ENCODE data around the gene CNFN. TPM values are rescaled to one million over a fixed set of nuclear protein-coding genes. Genes with fewer than 3 reads are reported as not detected.
A peak's percentile ranks its signal among the peaks of the same experiment; 100 is the strongest.

Gene CNFN
- polyA plus RNA-seq, 3 donors from 2014 or later: 3.3 to 7.1 TPM; not detected in 1

GRCh38 chr19:42378225-42379215 is 11.6 kb downstream of the CNFN start:
- Mint-ChIP-seq H3K4me1 (no peaks in the 10 kb centered on the region), H3K27me3 (ENCODE audit: low read depth in 3 of 3) (peaks cover 0 to 24% (median 2%) of the 10 kb centered on the region in 3 donors), H3K4me3 (no peak overlapping the region), H3K9me3 (no peaks in the 10 kb centered on the region), H3K36me3 (peaks cover 0 to 7% (median 5%) of the 10 kb centered on the region in 3 donors), H3K27ac (peak overlapping the region in 1 of 6 donors; percentile 71)
- no peak for DNase-seq

GRCh38 chr19:42376177-42376555 is 13.9 kb downstream of the CNFN start:
- peaks cover 0 to 7% (median 2%) of the 10 kb centered on the region in 3 donors for H3K27me3 Mint-ChIP-seq (ENCODE audit: low read depth in 3 of 3)

GRCh38 chr19:42375415-42376176 is 14.5 kb downstream of the CNFN start:
- DNase-seq: no peak
- Mint-ChIP-seq H3K4me1 (no peaks in the 10 kb centered on the region), H3K36me3 (peaks cover 5 to 7% (median 5%) of the 10 kb centered on the region in 3 donors), H3K27ac (no peak overlapping the region), H3K27me3 (ENCODE audit: low read depth in 3 of 3) (peaks cover 0 to 3% (median 0%) of the 10 kb centered on the region in 3 donors), H3K4me3 (no peak overlapping the region), H3K9me3 (no peaks in the 10 kb centered on the region)

More at GRCh38 chr19:42376177-42376555, 13.9 kb downstream of the CNFN start:
- peaks cover 5 to 7% (median 5%) of the 10 kb centered on the region in 3 donors for H3K36me3 Mint-ChIP-seq
- H3K4me3 Mint-ChIP-seq: no peak overlapping the region
- no peaks in the 10 kb centered on the region for H3K4me1 Mint-ChIP-seq
- DNase-seq: no peak
- no peak overlapping the region for H3K27ac Mint-ChIP-seq
- no peaks in the 10 kb centered on the region for H3K9me3 Mint-ChIP-seq

- H3K4me1 Mint-ChIP-seq: no peaks in the 10 kb centered on the region
- H3K9me3 Mint-ChIP-seq: no peaks in the 10 kb centered on the region
- no peak overlapping the region for H3K27ac Mint-ChIP-seq
- no peaks in the 10 kb centered on the region for H3K27me3 Mint-ChIP-seq (ENCODE audit: low read depth in 3 of 3)
- DNase-seq: no peak
- H3K36me3 Mint-ChIP-seq: peaks cover 5 to 7% (median 5%) of the 10 kb centered on the region in 3 donors
- no peak overlapping the region for H3K4me3 Mint-ChIP-seq
These were observed 15.2 kb downstream of the CNFN start for GRCh38 chr19:42374826-42375376.

- DNase-seq: no peak
- H3K27me3 Mint-ChIP-seq (ENCODE audit: low read depth in 3 of 3): peaks cover 0 to 2% (median 0%) of the 10 kb centered on the region in 3 donors
- peaks cover 5 to 8% (median 7%) of the 10 kb centered on the region in 3 donors for H3K36me3 Mint-ChIP-seq
- no peaks in the 10 kb centered on the region for H3K9me3 Mint-ChIP-seq
- no peaks in the 10 kb centered on the region for H3K4me1 Mint-ChIP-seq
- no peak overlapping the region for H3K27ac Mint-ChIP-seq
- H3K4me3 Mint-ChIP-seq: no peak overlapping the region
These were observed 19.4 kb downstream of the CNFN start for GRCh38 chr19:42370626-42371175.

- Mint-ChIP-seq H3K36me3 (peaks cover 5 to 8% (median 7%) of the 10 kb centered on the region in 3 donors), H3K27me3 (ENCODE audit: low read depth in 3 of 3) (peaks cover 0 to 2% (median 0%) of the 10 kb centered on the region in 3 donors), H3K27ac (no peak overlapping the region), H3K4me1 (no peaks in the 10 kb centered on the region), H3K4me3 (no peak overlapping the region), H3K9me3 (no peaks in the 10 kb centered on the region)
- DNase-seq: no peak
These were observed 20.0 kb downstream of the CNFN start for GRCh38 chr19:42370068-42370520.

GRCh38 chr19:42369433-42370067 is 20.5 kb downstream of the CNFN start:
- no peaks in the 10 kb centered on the region for H3K4me1 Mint-ChIP-seq
- H3K9me3 Mint-ChIP-seq: no peaks in the 10 kb centered on the region
- H3K4me3 Mint-ChIP-seq: no peak overlapping the region
- H3K27me3 Mint-ChIP-seq (ENCODE audit: low read depth in 3 of 3): peaks cover 0 to 2% (median 0%) of the 10 kb centered on the region in 3 donors
- no peak for DNase-seq
- H3K27ac Mint-ChIP-seq: no peak overlapping the region
- peaks cover 4 to 7% (median 5%) of the 10 kb centered on the region in 3 donors for H3K36me3 Mint-ChIP-seq

- Mint-ChIP-seq H3K4me1 (no peaks in the 10 kb centered on the region), H3K27ac (no peak overlapping the region), H3K4me3 (no peak overlapping the region), H3K36me3 (peaks cover 5 to 14% (median 8%) of the 10 kb centered on the region in 3 donors), H3K9me3 (no peaks in the 10 kb centered on the region), H3K27me3 (ENCODE audit: low read depth in 3 of 3) (peaks cover 0 to 2% (median 0%) of the 10 kb centered on the region in 3 donors)
- DNase-seq: no peak
These were observed 21.3 kb downstream of the CNFN start for GRCh38 chr19:42368765-42369164.

GRCh38 chr19:42368360-42368759 is 21.7 kb downstream of the CNFN start:
- Mint-ChIP-seq H3K9me3 (no peaks in the 10 kb centered on the region), H3K4me1 (no peaks in the 10 kb centered on the region), H3K4me3 (no peak overlapping the region), H3K36me3 (peaks cover 5 to 18% (median 12%) of the 10 kb centered on the region in 3 donors), H3K27ac (no peak overlapping the region), H3K27me3 (ENCODE audit: low read depth in 3 of 3) (peaks cover 0 to 2% (median 0%) of the 10 kb centered on the region in 3 donors)
- no peak for DNase-seq

- Mint-ChIP-seq H3K4me1 (no peaks in the 10 kb centered on the region), H3K4me3 (no peak overlapping the region), H3K27ac (no peak overlapping the region), H3K9me3 (no peaks in the 10 kb centered on the region), H3K36me3 (peaks cover 5 to 18% (median 12%) of the 10 kb centered on the region in 3 donors), H3K27me3 (ENCODE audit: low read depth in 3 of 3) (peaks cover 0 to 2% (median 0%) of the 10 kb centered on the region in 3 donors)
- no peak for DNase-seq
These were observed 22.2 kb downstream of the CNFN start for GRCh38 chr19:42367929-42368328.

- Mint-ChIP-seq H3K36me3 (peaks cover 0 to 18% (median 12%) of the 10 kb centered on the region in 3 donors), H3K9me3 (no peaks in the 10 kb centered on the region), H3K4me1 (no peaks in the 10 kb centered on the region), H3K4me3 (no peak overlapping the region), H3K27me3 (ENCODE audit: low read depth in 3 of 3) (peaks cover 0 to 2% (median 0%) of the 10 kb centered on the region in 3 donors), H3K27ac (peak overlapping the region in 1 of 6 donors; percentile 49)
- DNase-seq: no peak
These were observed 23.4 kb downstream of the CNFN start for GRCh38 chr19:42366673-42367072.

GRCh38 chr19:42363614-42364346 is 26.3 kb downstream of the CNFN start:
- no peak overlapping the region for H3K4me3 Mint-ChIP-seq
- no peak for DNase-seq
- H3K27me3 Mint-ChIP-seq (ENCODE audit: low read depth in 3 of 3): no peaks in the 10 kb centered on the region
- peak overlapping the region in 1 of 6 donors; percentile 44 for H3K27ac Mint-ChIP-seq
- no peaks in the 10 kb centered on the region for H3K9me3 Mint-ChIP-seq
- no peaks in the 10 kb centered on the region for H3K4me1 Mint-ChIP-seq
- H3K36me3 Mint-ChIP-seq: peaks cover 0 to 27% (median 16%) of the 10 kb centered on the region in 3 donors

Measured in immature natural killer cell (primary cell).